Left lung (tissue), 10 donors: ENCODE data around the gene SPDYA. TPM values are rescaled to one million over a fixed set of nuclear protein-coding genes. Genes with fewer than 3 reads are reported as not detected.

Experiments used
- ATAC-seq: fragments of 200-7000 bp; cut with Tn5 transposase; one replicate; pipeline ENCODE4 v1.9.1; 2020; ENCODE audit warnings: moderate library complexity
- DNase-seq, 4 donors: peaks; one replicate each; pipeline ENCODE4 v3.0.0-alpha.2; 2013 to 2020
- H3K27ac ChIP-seq, 2 donors: fragments of 200-600 bp; sonication (generic) in 1 of 2; one replicate each; pipeline versions ENCODE4 v1.5.0 to v1.8.0; 2020 to 2021
- H3K27me3 ChIP-seq, 2 donors: fragments of 200-600 bp; sonication (generic) in 1 of 2; one replicate each; pipeline versions ENCODE4 v1.5.0 to v1.8.0; 2020 to 2021
- H3K36me3 ChIP-seq, 2 donors: fragments of 200-600 bp; sonication (generic) in 1 of 2; one replicate each; pipeline versions ENCODE4 v1.5.0 to v1.8.0; 2020 to 2021
- H3K4me1 ChIP-seq, 2 donors: fragments of 200-600 bp; one replicate each; pipeline ENCODE4 v1.8.0; 2021
- H3K4me3 ChIP-seq, 2 donors: fragments of 200-600 bp; sonication (generic) in 1 of 2; one replicate each; pipeline versions ENCODE4 v1.5.0 to v1.8.0; 2020 to 2021; ENCODE audit warnings: mild to moderate bottlenecking in 1 of 2
- H3K9me3 ChIP-seq, 2 donors: fragments of 200-600 bp; sonication (generic) in 1 of 2; one replicate each; pipeline versions ENCODE4 v1.5.0 to v1.8.0; 2020 to 2021
- intact Hi-C, 2 donors: fragments of 100-400 bp; cut with DNase I; formaldehyde crosslinking; loops; one replicate each; pipeline versions ENCODE4 v1.11.2 to v1.14.2; 2022
- polyA plus RNA-seq, 6 donors: library from polyadenylated mRNA; unstranded; fragments of 120-200 nt; gene quantifications; one replicate each; pipeline ENCODE4 v1.2.1, GENCODE V29; 2013; ENCODE audit not compliant: insufficient read length in 6 of 6
- total RNA-seq, 2 donors: library from RNA; stranded (reverse); fragmentation: NEBNext Ultra II Directional; extraction: Animal tissue kit (Norgen Biotek cat#: 25700); gene quantifications; one replicate each; pipeline ENCODE4 v1.2.1, GENCODE V29; 2021
- TF ChIP-seq, protein P1 (sequence below), 2 donors: fragments of 200-600 bp; sonication (generic) in 1 of 2; IDR thresholded peaks; one replicate each; pipeline versions ENCODE4 v1.5.0 to v1.8.0; 2021; ENCODE audit warnings: antibody characterized with exemption in 2 of 2
- donor health status: DM: no; HTN: yes; CAD: no.
- donor health status: DM: no; HTN: no; CAD: no.

The SPDYA gene
- total and polyA plus RNA-seq, 8 donors = 0.55 to 4.7 (median 2.9) TPM

GRCh38 chr2:28822036-28822435 is 11.4 kb downstream of the SPDYA start:
- ATAC-seq (no peak), DNase-seq (no peak)
- Histone ChIP-seq H3K27me3 (no peaks in the 10 kb centered on the region), H3K4me3 (no peak overlapping the region), H3K9me3 (no peaks in the 10 kb centered on the region), H3K36me3 (no peaks in the 10 kb centered on the region), H3K4me1 (no peaks in the 10 kb centered on the region), H3K27ac (no peak overlapping the region)
- TF ChIP-seq, protein P1, sequence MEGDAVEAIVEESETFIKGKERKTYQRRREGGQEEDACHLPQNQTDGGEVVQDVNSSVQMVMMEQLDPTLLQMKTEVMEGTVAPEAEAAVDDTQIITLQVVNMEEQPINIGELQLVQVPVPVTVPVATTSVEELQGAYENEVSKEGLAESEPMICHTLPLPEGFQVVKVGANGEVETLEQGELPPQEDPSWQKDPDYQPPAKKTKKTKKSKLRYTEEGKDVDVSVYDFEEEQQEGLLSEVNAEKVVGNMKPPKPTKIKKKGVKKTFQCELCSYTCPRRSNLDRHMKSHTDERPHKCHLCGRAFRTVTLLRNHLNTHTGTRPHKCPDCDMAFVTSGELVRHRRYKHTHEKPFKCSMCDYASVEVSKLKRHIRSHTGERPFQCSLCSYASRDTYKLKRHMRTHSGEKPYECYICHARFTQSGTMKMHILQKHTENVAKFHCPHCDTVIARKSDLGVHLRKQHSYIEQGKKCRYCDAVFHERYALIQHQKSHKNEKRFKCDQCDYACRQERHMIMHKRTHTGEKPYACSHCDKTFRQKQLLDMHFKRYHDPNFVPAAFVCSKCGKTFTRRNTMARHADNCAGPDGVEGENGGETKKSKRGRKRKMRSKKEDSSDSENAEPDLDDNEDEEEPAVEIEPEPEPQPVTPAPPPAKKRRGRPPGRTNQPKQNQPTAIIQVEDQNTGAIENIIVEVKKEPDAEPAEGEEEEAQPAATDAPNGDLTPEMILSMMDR (IDR thresholded peaks at IDR 0.05) = no peak
- intact Hi-C loops = loop anchor here in 1 of 2 donors (10.0 kb wide), 1 partner anchor 373 kb away; no protein-coding TSS in a partner anchor

- ATAC-seq = no peak
- DNase-seq = no peak
- Histone ChIP-seq H3K27me3 (no peaks in the 10 kb centered on the region), H3K27ac (no peak overlapping the region), H3K9me3 (no peaks in the 10 kb centered on the region), H3K4me1 (no peaks in the 10 kb centered on the region), H3K36me3 (no peaks in the 10 kb centered on the region), H3K4me3 (no peak overlapping the region)
- TF ChIP-seq, protein P1 (IDR thresholded peaks at IDR 0.05) = no peak
- intact Hi-C loops = loop anchor here in 1 of 2 donors (10.0 kb wide), 1 partner anchor 371 kb away; no protein-coding TSS in a partner anchor
Observed at GRCh38 chr2:28824207-28824606, 13.6 kb downstream of the SPDYA start.

- intact Hi-C loops = loop anchor here in 1 of 2 donors (10.0 kb wide), 1 partner anchor 370 kb away; no protein-coding TSS in a partner anchor
- DNase-seq (no peak), ATAC-seq (no peak)
- H3K4me3 ChIP-seq = no peak overlapping the region
- TF ChIP-seq, protein P1 (IDR thresholded peaks at IDR 0.05) = no peak
- H3K36me3 ChIP-seq = no peaks in the 10 kb centered on the region
- H3K4me1 ChIP-seq = no peaks in the 10 kb centered on the region
- H3K9me3 ChIP-seq = no peaks in the 10 kb centered on the region
- H3K27ac ChIP-seq = no peak overlapping the region
- H3K27me3 ChIP-seq = no peaks in the 10 kb centered on the region
Observed at GRCh38 chr2:28824870-28825269, 14.2 kb downstream of the SPDYA start.

- no peaks in the 10 kb centered on the region for H3K36me3 ChIP-seq
- H3K27ac ChIP-seq = no peak overlapping the region
- intact Hi-C loops = loop anchor here in 1 of 2 donors (10.0 kb wide), 1 partner anchor 366 kb away; no protein-coding TSS in a partner anchor
- H3K4me1 ChIP-seq = no peaks in the 10 kb centered on the region
- ATAC-seq = no peak
- no peak for DNase-seq
- H3K4me3 ChIP-seq = no peak overlapping the region
- H3K27me3 ChIP-seq = no peaks in the 10 kb centered on the region
- no peaks in the 10 kb centered on the region for H3K9me3 ChIP-seq
- TF ChIP-seq, protein P1 (IDR thresholded peaks at IDR 0.05) = no peak
Observed at GRCh38 chr2:28828382-28828781, 17.7 kb downstream of the SPDYA start.

GRCh38 chr2:28833740-28834470 is 23.3 kb downstream of the SPDYA start:
- DNase-seq (no peak), ATAC-seq (no peak)
- TF ChIP-seq, protein P1 (IDR thresholded peaks at IDR 0.05) = no peak
- H3K4me1 ChIP-seq = no peaks in the 10 kb centered on the region
- no peak overlapping the region for H3K4me3 ChIP-seq
- intact Hi-C loops = no loop called here
- H3K9me3 ChIP-seq = no peaks in the 10 kb centered on the region
- no peak overlapping the region for H3K27ac ChIP-seq
- H3K27me3 ChIP-seq = no peaks in the 10 kb centered on the region
- no peaks in the 10 kb centered on the region for H3K36me3 ChIP-seq
